ENCODE results near the gene SPDYE3. TPM values are rescaled to one million over a fixed set of nuclear protein-coding genes. Genes with fewer than 3 reads are reported as not detected.
"Not testable (repeated sequence)": the region's sequence is repeated elsewhere in the genome, so short reads cannot be mapped to it uniquely, and the experiment has no call there.

The SPDYE3 gene
- polyA plus RNA-seq, 3 donors from 2014 or later: 6.8 to 11.1 (median 7.6) TPM

DNA sequence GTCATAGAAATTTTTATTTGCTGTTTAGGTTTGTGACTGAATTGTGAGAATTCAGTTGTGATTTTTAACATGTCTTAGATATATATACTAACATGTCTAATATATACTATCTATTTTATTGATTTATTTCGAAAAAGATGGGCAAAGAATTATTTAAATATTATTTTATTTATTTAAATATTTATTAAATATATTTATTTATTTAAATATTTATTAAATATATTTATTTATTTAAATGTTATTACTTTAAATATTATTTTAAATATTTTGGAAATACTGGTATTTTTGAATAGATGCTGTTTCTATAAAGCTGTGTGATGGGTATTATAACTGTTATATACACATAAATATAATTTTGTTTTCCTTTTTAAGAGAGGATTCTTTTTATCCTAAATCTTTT, 14.1 kb downstream of the SPDYE3 start:
- not testable (repeated sequence) for H3K27ac Mint-ChIP-seq

DNA sequence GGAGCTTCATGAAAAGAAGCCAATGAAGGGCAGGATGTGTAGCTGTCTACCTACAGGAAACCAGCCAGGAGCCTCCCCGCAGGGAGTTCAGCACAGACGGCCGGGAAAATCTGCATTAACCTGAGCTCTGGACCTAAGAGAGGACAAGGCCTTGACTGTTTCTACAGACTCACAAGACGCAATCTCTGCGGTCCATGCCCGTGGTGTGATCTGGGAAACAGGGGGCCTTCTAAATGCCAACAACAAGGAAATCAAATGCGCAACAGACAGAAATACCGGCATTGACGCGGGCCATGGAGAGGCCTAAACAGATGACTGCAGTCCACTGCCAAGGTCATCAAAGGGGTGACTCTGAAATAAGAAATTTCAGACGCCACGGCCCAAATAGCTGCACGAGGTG, 16.7 kb downstream of the SPDYE3 start:
- not testable (repeated sequence) for H3K27ac Mint-ChIP-seq
- H3K36me3 Mint-ChIP-seq: peaks cover 5 to 22% (median 10%) of the 10 kb centered on the region in 3 donors

More for the DNA sequence above, 14.1 kb downstream of the SPDYE3 start:
- not testable (repeated sequence) for H3K9me3 Mint-ChIP-seq; H3K4me3 Mint-ChIP-seq; H3K27me3 Mint-ChIP-seq (ENCODE audit: low read depth in 3 of 3); DNase-seq
- Mint-ChIP-seq H3K36me3 (peaks cover 5 to 17% (median 10%) of the 10 kb centered on the region in 3 donors), H3K4me1 (peaks cover 10 to 16% of the 10 kb centered on the region in 2 donors)

DNA sequence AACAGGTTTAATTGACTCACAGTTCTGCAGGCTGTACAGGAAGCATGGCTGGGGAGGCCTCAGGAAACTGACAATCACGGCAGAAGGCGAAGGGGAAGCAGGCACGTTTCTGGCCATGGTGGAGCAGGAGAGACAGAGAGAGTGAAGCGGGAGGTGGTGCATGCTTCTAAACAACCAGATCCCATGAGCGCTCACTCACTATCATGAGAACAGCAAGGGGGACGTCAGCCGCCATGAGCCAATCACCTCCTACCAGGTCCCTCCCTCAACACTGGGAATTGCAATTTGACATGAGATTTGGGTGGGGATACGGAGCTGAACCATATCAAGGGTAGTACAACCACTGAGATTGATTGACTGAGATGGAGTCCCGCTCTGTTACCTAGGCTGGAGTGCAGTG, 18.2 kb downstream of the SPDYE3 start:
- H3K9me3 Mint-ChIP-seq; H3K27me3 Mint-ChIP-seq (ENCODE audit: low read depth in 3 of 3); DNase-seq; H3K4me1 Mint-ChIP-seq; H3K4me3 Mint-ChIP-seq: not testable (repeated sequence)
- H3K27ac Mint-ChIP-seq: peak overlapping the region in 1 of 6 donors; percentile 14
- peaks cover 5 to 16% (median 5%) of the 10 kb centered on the region in 3 donors for H3K36me3 Mint-ChIP-seq

More for the DNA sequence above, 16.7 kb downstream of the SPDYE3 start:
- not testable (repeated sequence) for H3K4me3 Mint-ChIP-seq; H3K4me1 Mint-ChIP-seq; H3K9me3 Mint-ChIP-seq; DNase-seq; H3K27me3 Mint-ChIP-seq (ENCODE audit: low read depth in 3 of 3)

DNA sequence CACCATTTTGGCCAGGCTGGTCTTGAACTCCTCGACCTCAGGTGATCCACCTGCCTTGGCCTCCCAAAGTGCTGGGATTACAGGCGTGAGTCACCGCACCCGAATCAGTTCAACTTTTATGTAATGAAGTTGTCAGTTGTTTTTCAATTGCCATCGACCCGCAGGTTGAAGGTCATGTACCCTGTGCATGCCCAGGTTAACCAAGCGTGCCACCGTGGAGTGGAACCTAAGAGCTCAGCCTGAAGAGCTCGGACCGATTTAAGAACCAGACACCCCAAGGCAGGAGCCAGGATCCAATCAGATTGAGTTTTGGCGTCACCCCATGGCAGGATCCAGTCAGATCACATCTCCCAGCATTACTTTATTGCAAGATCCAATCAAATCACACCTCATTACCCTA, 19.4 kb downstream of the SPDYE3 start:
- H3K27me3 Mint-ChIP-seq (ENCODE audit: low read depth in 3 of 3); H3K4me3 Mint-ChIP-seq; H3K27ac Mint-ChIP-seq; H3K4me1 Mint-ChIP-seq; DNase-seq; H3K9me3 Mint-ChIP-seq: not testable (repeated sequence)
- peaks cover 4 to 15% (median 5%) of the 10 kb centered on the region in 3 donors for H3K36me3 Mint-ChIP-seq

DNA sequence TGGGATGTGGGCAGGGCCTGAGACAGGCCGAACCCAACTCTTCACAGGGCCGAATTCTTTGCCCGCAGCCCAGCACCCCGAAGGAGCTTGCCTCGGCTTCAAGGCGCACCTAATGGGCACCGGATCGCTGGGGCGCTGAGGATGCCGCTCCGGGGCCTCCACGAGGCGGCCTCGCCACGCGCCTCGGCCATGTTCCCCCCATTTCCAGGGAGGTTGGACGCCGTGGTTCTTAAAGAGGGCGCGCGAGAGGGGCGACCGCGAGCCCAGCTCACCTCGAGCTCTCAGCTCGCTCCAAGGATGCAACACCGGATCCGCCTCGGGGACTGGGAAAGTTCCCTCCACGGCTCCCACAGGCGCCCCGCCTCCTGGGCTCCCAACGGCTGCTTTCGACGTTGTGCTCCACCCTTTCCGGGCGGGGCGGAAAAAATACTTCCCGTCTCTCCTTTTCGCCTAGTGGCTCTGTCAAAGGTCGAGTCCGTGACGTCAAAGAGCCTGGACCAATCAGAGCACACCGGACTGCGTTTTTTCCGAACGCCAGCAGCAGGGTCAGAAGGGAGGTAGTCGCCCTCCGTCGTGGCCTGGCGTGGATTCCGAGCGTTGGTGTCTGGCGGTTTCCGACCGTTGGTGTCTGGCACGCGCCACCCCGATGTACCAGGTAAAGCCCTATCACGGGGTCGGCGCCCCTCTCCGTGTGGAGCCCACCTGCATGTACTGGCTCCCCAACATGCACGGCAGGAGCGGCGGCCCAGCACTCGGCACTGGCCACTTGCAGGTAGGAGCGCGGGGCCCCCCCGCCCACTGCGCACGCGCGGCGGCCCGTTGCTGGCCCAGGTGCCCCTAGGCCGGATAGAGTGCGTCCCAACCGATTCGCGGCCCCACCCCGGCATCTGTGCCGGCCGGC, 28.3 kb downstream of the SPDYE3 start:
- Mint-ChIP-seq H3K27ac (peak overlapping the region; percentile 93 to 97 (median 95)), H3K4me1 (peaks cover 13 to 23% of the 10 kb centered on the region in 2 donors), H3K4me3 (peak overlapping the region; percentile 88 to 96 (median 93))
- not testable (repeated sequence) for H3K36me3 Mint-ChIP-seq; H3K27me3 Mint-ChIP-seq (ENCODE audit: low read depth in 3 of 3); H3K9me3 Mint-ChIP-seq
- peak; percentile 92 to 93 (median 93) for DNase-seq

DNA sequence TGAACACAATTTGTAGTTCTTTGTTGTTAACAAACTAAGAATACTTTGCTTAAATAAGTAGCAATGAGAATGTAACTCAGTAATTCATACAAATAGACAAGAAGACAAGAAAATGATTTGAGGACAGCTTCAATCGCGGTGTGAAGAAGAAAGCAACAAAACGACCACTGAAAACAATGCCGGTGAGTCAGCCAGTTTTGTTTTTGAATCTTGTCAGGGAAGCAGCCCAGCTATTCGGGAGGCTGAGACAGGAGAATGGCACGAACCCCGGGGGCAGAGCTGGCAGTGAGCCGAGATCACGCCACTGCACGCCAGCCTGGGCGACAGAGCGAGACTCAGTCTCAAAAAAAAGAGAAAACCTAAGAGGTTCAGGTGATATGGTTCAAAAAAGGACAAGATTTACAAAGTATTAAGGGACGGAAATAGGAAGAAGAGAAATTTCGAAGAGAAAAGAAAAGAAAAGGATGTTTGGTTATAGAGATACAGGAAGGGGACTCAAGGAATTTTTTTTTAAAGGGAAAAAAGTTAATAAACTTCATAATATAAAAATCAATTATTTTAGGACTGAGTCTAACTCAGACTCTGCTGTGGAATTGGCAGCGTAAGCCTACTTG, 30.7 kb downstream of the SPDYE3 start:
- H3K4me3 Mint-ChIP-seq; DNase-seq; H3K9me3 Mint-ChIP-seq; H3K27me3 Mint-ChIP-seq (ENCODE audit: low read depth in 3 of 3): not testable (repeated sequence)
- Mint-ChIP-seq H3K4me1 (peaks cover 28 to 37% of the 10 kb centered on the region in 2 donors), H3K27ac (peak overlapping the region in 5 of 6 donors; percentile 28 to 84 (median 51)), H3K36me3 (peaks cover 0 to 20% (median 3%) of the 10 kb centered on the region in 3 donors)

DNA sequence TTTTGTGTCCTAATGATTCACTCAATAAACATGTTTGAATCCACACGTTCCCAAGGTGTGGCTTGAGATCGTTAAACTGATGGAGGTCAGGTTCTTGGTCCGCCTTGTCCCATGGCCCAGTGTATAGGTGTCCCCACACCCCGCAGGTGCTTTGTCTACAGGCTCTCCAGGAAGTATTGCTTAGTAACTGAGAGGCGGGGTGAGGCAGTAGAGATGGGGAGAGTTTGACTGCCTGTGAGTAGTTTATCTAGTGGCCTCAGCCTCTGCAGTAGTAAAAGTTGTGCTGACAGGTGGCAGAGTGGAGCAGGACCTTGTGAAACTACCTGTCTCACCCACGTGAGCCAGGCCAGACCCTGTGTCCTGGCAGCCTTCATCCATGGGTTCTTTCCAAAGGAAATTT, 33.8 kb downstream of the SPDYE3 start:
- peaks cover 35 to 54% of the 10 kb centered on the region in 2 donors for H3K4me1 Mint-ChIP-seq
- H3K36me3 Mint-ChIP-seq: peaks cover 5 to 27% (median 7%) of the 10 kb centered on the region in 3 donors
- H3K27ac Mint-ChIP-seq: peak overlapping the region; percentile 21 to 100 (median 52)
- H3K27me3 Mint-ChIP-seq (ENCODE audit: low read depth in 3 of 3); H3K4me3 Mint-ChIP-seq; H3K9me3 Mint-ChIP-seq; DNase-seq: not testable (repeated sequence)

DNA sequence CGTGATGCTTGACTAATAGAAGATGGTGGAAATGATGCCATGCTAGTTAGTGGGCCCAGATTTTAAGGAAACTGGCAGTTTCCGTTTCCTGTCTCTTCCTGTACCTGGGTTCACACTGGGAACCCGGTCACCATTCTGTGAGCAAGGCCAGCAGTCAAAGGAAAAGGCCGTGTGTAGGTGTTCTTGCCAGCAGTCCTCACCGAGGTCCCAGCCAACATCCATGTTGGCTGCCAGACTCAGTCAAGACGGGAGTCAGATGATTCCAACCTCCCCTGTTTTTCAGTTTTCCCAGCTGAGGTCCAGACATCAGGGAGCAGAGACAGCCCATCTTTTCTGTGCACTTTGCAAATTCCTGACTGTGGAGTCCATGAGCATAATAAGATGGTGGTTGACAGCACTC, 35.3 kb downstream of the SPDYE3 start:
- H3K27me3 Mint-ChIP-seq (ENCODE audit: low read depth in 3 of 3): peaks cover 5 to 9% (median 7%) of the 10 kb centered on the region in 3 donors
- H3K4me1 Mint-ChIP-seq: peaks cover 30 to 47% of the 10 kb centered on the region in 2 donors
- peak overlapping the region; percentile 74 to 100 (median 88) for H3K27ac Mint-ChIP-seq
- H3K4me3 Mint-ChIP-seq: peak overlapping the region in 2 of 5 donors; percentile 14 to 36
- no peak for DNase-seq
- H3K36me3 Mint-ChIP-seq: peaks cover 7 to 36% (median 9%) of the 10 kb centered on the region in 3 donors
- H3K9me3 Mint-ChIP-seq: no peaks in the 10 kb centered on the region

DNA sequence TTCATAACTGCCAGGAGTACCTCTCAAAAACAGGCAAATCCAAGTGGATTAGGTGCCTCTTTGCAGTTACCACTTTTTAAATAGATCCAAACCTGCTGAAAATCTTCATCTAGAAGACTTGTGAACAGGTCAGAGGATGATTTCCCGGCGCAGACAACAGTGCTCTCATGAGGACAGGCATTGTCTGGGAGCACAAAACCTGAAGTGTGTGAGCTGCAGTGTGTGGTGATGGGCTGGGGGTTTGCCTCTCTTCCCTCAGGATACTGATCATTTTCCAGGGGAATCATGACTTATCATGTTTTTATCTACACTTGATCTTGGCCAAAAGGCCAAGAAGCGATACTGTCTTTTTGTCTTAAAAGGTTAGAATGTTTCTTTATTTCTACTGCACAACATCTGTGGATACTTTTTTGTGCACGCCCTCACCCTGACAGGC, 36.6 kb downstream of the SPDYE3 start:
- H3K9me3 Mint-ChIP-seq, DNase-seq: not testable (repeated sequence)
- Mint-ChIP-seq H3K27me3 (ENCODE audit: low read depth in 3 of 3) (peaks cover 5 to 10% (median 10%) of the 10 kb centered on the region in 3 donors), H3K36me3 (peaks cover 7 to 43% (median 9%) of the 10 kb centered on the region in 3 donors), H3K4me1 (peaks cover 30 to 49% of the 10 kb centered on the region in 2 donors), H3K4me3 (peak overlapping the region; percentile 66 to 91 (median 85)), H3K27ac (peak overlapping the region; percentile 92 to 100 (median 98))

DNA sequence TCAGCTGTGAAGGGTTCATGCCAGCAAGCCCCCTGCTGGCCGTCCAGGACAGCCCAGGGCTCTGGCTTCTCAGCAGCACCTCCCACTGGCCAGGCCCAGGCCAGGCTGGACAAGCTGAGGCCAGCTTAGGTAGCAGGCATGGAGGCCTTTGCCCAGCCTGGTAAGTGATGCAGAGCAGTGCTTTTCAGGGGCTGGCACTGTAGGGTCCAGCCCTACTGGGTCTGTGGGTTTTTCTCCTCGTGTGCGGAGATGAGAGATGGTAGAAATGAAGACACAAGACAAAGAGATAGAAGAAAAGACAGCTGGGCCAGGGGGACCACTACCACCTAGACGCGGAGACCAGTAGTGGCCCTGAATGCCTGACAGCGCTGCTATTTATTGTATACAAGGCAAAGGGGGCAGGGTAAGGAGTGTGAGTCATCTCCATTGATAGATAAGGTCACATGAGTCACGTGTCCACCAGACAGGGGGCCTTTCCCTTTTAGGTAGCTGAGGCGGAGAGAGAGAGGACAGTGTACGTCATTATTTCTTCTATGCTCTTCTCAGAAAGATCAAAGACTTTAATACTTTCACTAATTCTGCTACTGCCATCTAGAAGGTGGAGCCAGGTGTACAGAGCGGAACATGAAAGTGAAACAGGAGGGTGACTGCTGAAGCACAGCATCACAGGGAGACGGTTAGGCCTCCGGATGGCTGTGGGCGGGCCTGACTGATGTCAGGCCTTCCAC, 37.2 kb downstream of the SPDYE3 start:
- peak overlapping the region; percentile 92 to 100 (median 98) for H3K27ac Mint-ChIP-seq
- DNase-seq: peak; percentile 87 to 90 (median 89)

DNA sequence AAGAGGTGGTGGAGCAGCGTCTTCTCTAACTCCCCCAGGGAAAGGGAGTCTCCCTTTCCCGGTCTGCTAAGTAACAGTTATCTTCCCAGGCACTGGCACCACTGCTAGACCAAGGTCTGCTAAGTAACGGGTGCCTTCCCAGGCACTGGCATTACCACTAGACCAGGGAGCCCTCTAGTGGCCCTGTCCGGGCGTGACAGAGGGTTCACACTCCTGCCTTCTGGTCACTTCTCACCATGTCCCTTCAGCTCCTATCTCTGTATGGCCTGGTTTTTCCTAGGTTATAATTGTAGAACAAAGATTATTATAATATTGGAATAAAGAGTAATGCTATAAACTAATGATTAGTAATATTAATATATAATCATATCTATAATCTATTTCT, 37.8 kb downstream of the SPDYE3 start:
- H3K4me3 Mint-ChIP-seq: peak overlapping the region; percentile 66 to 91 (median 85)
- peaks cover 5 to 11% (median 10%) of the 10 kb centered on the region in 3 donors for H3K27me3 Mint-ChIP-seq (ENCODE audit: low read depth in 3 of 3)
- peak; percentile 68 to 75 (median 69) for DNase-seq
- H3K9me3 Mint-ChIP-seq: not testable (repeated sequence)
- H3K4me1 Mint-ChIP-seq: peaks cover 34 to 58% of the 10 kb centered on the region in 2 donors
- peak overlapping the region; percentile 92 to 100 (median 98) for H3K27ac Mint-ChIP-seq
- peaks cover 7 to 42% (median 9%) of the 10 kb centered on the region in 3 donors for H3K36me3 Mint-ChIP-seq

More for the DNA sequence above, 37.2 kb downstream of the SPDYE3 start:
- peak overlapping the region; percentile 66 to 91 (median 85) for H3K4me3 Mint-ChIP-seq
- H3K9me3 Mint-ChIP-seq: not testable (repeated sequence)
- peaks cover 7 to 42% (median 9%) of the 10 kb centered on the region in 3 donors for H3K36me3 Mint-ChIP-seq
- peaks cover 5 to 11% (median 10%) of the 10 kb centered on the region in 3 donors for H3K27me3 Mint-ChIP-seq (ENCODE audit: low read depth in 3 of 3)
- peaks cover 31 to 53% of the 10 kb centered on the region in 2 donors for H3K4me1 Mint-ChIP-seq

DNA sequence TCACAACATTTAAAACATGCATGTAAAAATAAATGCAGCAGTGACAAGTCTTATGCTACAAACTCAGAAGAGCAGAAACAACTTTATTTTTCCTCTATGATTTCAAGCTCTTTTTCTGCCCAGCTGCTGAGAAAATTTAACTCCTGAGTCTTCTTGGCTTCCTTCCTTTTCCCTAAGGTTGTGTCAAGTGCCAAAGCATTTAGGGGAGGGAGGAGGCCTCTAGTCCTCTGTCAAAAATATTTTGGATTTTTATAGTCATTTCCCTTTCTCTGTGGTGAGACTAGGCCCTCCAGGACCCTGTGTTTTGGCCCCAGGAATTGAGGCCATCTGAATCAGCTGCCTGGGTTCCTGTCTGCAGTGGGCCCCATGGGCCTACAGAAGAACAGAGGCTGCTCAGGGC, 39.4 kb downstream of the SPDYE3 start:
- peaks cover 44 to 65% of the 10 kb centered on the region in 2 donors for H3K4me1 Mint-ChIP-seq
- H3K4me3 Mint-ChIP-seq: no peak overlapping the region
- no peak for DNase-seq
- peaks cover 7 to 35% (median 9%) of the 10 kb centered on the region in 3 donors for H3K36me3 Mint-ChIP-seq
- H3K27me3 Mint-ChIP-seq (ENCODE audit: low read depth in 3 of 3): peaks cover 5 to 12% (median 10%) of the 10 kb centered on the region in 3 donors
- H3K9me3 Mint-ChIP-seq: no peaks in the 10 kb centered on the region
- H3K27ac Mint-ChIP-seq: peak overlapping the region; percentile 33 to 87 (median 53)

DNA sequence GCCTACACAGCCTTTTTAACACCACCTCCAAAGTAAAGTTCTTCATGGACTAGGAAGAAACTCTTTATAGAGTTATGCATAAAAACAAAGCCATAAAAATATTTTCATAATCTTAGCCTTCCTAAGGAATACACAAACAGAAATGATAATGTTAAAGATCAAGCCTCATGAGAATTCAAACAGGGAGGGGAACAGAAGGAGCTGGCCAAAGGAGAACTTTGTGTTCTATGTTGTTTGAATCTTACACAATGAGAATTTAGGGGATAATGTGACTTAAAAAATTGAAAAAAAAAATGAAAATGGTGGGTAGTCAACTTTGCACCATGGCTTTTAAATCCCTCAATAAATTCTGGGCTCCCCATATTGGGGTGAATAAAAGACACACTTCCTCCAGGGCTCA, 41.3 kb downstream of the SPDYE3 start:
- H3K27me3 Mint-ChIP-seq (ENCODE audit: low read depth in 3 of 3): peaks cover 3 to 15% (median 13%) of the 10 kb centered on the region in 3 donors
- H3K36me3 Mint-ChIP-seq: peaks cover 4 to 33% (median 9%) of the 10 kb centered on the region in 3 donors
- peak overlapping the region in 4 of 6 donors; percentile 2 to 93 (median 54) for H3K27ac Mint-ChIP-seq
- peaks cover 46 to 66% of the 10 kb centered on the region in 2 donors for H3K4me1 Mint-ChIP-seq
- H3K4me3 Mint-ChIP-seq: no peak overlapping the region
- H3K9me3 Mint-ChIP-seq: no peaks in the 10 kb centered on the region
- no peak for DNase-seq
